Mesothelial cell of epicardium (in vitro differentiated cells): ENCODE results near the gene INA. TPM values are rescaled to one million over a fixed set of nuclear protein-coding genes. Genes with fewer than 3 reads are reported as not detected.

Source experiments
- total RNA-seq: library from RNA; stranded (reverse); gene quantifications from 3 replicates; pipeline ENCODE4 v1.2.1, GENCODE V29; 2021

The INA gene
- total RNA-seq, 1 donor from 2014 or later = 1.1 TPM

Other genes with a start within 250 kb of the INA start
- gene NT5C2, start 83.9 kb upstream of the INA start, total RNA-seq = 77.7 to 84.3 TPM (median 81.2 TPM) in 3 replicates
- gene RPEL1, start 31.3 kb upstream of the INA start, total RNA-seq = not detected in 3 replicates
- 10.5 to 10.7 TPM (median 10.6 TPM) in 3 replicates for gene PCGF6, start 74.0 kb downstream of the INA start, total RNA-seq
- 4.7 to 5.2 TPM (median 4.9 TPM) in 3 replicates for gene TAF5, start 90.8 kb downstream of the INA start, total RNA-seq
- 208 to 223 TPM (median 209 TPM) in 3 replicates for gene ATP5MK, start 119.3 kb downstream of the INA start, total RNA-seq
- 48.9 to 53.6 TPM (median 50.4 TPM) in 3 replicates for gene PDCD11, start 119.5 kb downstream of the INA start, total RNA-seq
- 4.3 to 6.0 TPM (median 5.6 TPM) in 3 replicates for gene CALHM2, start 175.2 kb downstream of the INA start, total RNA-seq
- not detected in 3 replicates for gene CALHM1, start 181.8 kb downstream of the INA start, total RNA-seq
- not detected in 3 replicates for gene CALHM3, start 202.1 kb downstream of the INA start, total RNA-seq
- 0.40 to 0.88 TPM (median 0.54 TPM) in 3 replicates for gene NEURL1, start 216.6 kb downstream of the INA start, total RNA-seq